KMS-11 (cell line): Measurements from ENCODE around the gene ERO1B.

Experiments
- H2AFZ ChIP-seq: fragments of 200-600 bp; sonication (generic); 2 replicates; pipeline ENCODE4 v1.6.1; 2016; ENCODE audit warnings: antibody characterized with exemption, mixed run types, low read depth
- H3K27ac ChIP-seq: fragments of 200-600 bp; sonication (generic); 2 replicates; pipeline ENCODE4 v1.6.1; 2016; ENCODE audit warnings: mild to moderate bottlenecking, mixed run types
- H3K27me3 ChIP-seq: fragments of 200-600 bp; sonication (generic); 2 replicates; pipeline ENCODE4 v1.6.1; 2017; ENCODE audit warnings: mild to moderate bottlenecking, low read depth, mixed run types, moderate library complexity; ENCODE audit not compliant: insufficient read depth
- H3K36me3 ChIP-seq: fragments of 200-600 bp; sonication (generic); 2 replicates; pipeline ENCODE4 v1.6.1; 2017; ENCODE audit warnings: mild to moderate bottlenecking, mixed run types; ENCODE audit not compliant: insufficient read depth
- H3K4me1 ChIP-seq: fragments of 200-600 bp; sonication (generic); 2 replicates; pipeline ENCODE4 v1.6.1; 2016; ENCODE audit warnings: mild to moderate bottlenecking, low read depth, mixed run types; ENCODE audit not compliant: poor library complexity, severe bottlenecking
- H3K4me2 ChIP-seq: fragments of 200-600 bp; sonication (generic); 2 replicates; pipeline ENCODE4 v1.7.0; 2016; ENCODE audit warnings: mild to moderate bottlenecking, mixed run types
- H3K4me3 ChIP-seq: fragments of 200-600 bp; sonication (generic); IDR thresholded peaks from 2 replicates; pipeline ENCODE4 v1.6.1; 2017; ENCODE audit warnings: low read depth, low read length, mixed read lengths; ENCODE audit not compliant: insufficient read depth
- H3K79me2 ChIP-seq: fragments of 200-600 bp; sonication (generic); 2 replicates; pipeline ENCODE4 v1.6.1; 2016; ENCODE audit warnings: low read depth, mixed run types; ENCODE audit not compliant: insufficient read depth
- H3K9ac ChIP-seq: fragments of 200-600 bp; sonication (generic); 2 replicates; pipeline ENCODE4 v1.6.1; 2016; ENCODE audit warnings: mild to moderate bottlenecking, mixed run types
- H4K20me1 ChIP-seq: fragments of 200-600 bp; sonication (generic); 2 replicates; pipeline ENCODE4 v1.6.1; 2016; ENCODE audit warnings: mild to moderate bottlenecking, mixed run types; ENCODE audit not compliant: insufficient read depth
- TF ChIP-seq, protein P1 (sequence below): fragments of 200-600 bp; sonication (generic); conservative IDR thresholded peaks from 2 replicates; pipeline ENCODE4 v1.6.1; 2017; ENCODE audit warnings: low read depth, mild to moderate bottlenecking, antibody characterized with exemption, low read length, moderate library complexity, mixed read lengths

The ERO1B gene

DNA sequence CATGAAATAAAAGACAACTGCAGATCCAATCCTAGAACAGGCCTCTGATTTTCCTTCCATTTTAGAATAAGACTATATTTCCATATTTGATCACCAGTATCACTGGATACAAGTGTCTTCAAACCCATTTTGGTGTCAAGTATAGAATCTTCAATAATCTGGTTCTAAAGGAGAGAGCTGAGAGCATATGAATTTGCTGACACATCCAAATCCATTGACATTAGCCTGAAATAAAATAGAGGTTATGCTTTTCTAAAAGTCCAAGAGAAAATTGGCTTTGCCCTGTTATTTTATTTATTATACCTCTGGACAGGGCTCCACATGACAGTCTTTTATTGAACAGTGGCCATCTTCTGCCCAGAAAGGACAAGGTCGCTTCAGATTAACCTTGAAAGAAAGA is 28.6 kb downstream of the ERO1B start:
- H3K27ac ChIP-seq, result no peak overlapping the region
- H2AFZ ChIP-seq, result no peak overlapping the region
- no peak overlapping the region for H3K9ac ChIP-seq
- H4K20me1 ChIP-seq, result no peaks in the 10 kb centered on the region
- H3K4me1 ChIP-seq, result peaks cover 8% of the 10 kb centered on the region
- H3K79me2 ChIP-seq, result no peaks in the 10 kb centered on the region
- H3K4me2 ChIP-seq, result no peak overlapping the region
- no peak overlapping the region for H3K4me3 ChIP-seq
- H3K27me3 ChIP-seq, result no peaks in the 10 kb centered on the region
- H3K36me3 ChIP-seq, result no peaks in the 10 kb centered on the region
- TF ChIP-seq, protein P1, sequence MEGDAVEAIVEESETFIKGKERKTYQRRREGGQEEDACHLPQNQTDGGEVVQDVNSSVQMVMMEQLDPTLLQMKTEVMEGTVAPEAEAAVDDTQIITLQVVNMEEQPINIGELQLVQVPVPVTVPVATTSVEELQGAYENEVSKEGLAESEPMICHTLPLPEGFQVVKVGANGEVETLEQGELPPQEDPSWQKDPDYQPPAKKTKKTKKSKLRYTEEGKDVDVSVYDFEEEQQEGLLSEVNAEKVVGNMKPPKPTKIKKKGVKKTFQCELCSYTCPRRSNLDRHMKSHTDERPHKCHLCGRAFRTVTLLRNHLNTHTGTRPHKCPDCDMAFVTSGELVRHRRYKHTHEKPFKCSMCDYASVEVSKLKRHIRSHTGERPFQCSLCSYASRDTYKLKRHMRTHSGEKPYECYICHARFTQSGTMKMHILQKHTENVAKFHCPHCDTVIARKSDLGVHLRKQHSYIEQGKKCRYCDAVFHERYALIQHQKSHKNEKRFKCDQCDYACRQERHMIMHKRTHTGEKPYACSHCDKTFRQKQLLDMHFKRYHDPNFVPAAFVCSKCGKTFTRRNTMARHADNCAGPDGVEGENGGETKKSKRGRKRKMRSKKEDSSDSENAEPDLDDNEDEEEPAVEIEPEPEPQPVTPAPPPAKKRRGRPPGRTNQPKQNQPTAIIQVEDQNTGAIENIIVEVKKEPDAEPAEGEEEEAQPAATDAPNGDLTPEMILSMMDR, result no peak

DNA sequence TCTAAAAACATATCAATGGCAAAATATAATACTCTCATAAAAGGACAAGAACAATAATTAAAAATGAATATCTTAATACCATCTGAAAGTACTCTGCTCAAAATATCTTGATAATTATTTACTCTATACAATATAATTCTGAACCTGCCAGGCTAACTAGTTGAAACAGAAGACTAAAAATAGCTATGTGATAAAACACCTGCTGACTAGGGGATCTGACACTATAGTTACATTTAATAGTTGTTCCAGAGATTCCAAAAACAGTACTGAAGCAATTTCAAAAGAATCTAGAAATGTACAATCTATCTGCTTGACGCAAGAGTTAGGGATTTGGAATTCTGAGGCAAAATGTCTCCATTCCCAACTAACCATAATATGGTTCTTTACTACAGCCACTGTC is 30.2 kb downstream of the ERO1B start:
- H3K79me2 ChIP-seq, result no peaks in the 10 kb centered on the region
- no peak overlapping the region for H3K4me2 ChIP-seq
- peaks cover 8% of the 10 kb centered on the region for H3K4me1 ChIP-seq
- TF ChIP-seq, protein P1, result no peak
- no peaks in the 10 kb centered on the region for H3K27me3 ChIP-seq
- H3K27ac ChIP-seq, result no peak overlapping the region
- no peak overlapping the region for H2AFZ ChIP-seq
- H3K9ac ChIP-seq, result no peak overlapping the region
- no peak overlapping the region for H3K4me3 ChIP-seq
- H3K36me3 ChIP-seq, result no peaks in the 10 kb centered on the region
- no peaks in the 10 kb centered on the region for H4K20me1 ChIP-seq

DNA sequence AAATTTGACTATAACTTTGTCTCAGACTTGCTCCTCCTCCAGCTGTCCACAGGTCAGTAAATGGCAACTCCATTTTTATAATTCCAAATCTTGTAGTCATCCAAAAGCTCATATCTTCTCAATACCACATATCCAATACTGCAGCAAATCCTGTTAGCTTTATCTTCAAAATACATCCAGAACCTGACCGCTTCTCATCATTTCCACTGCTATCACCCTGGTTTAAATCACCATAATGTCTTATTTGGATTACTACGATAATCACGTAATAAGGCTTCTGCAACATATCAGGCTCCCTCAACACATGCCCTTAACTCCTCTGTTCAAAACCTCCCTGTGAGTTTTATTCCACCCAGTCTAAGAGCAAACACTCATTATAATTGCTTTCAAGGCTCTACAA is 34.5 kb downstream of the ERO1B start:
- H3K27me3 ChIP-seq, result no peaks in the 10 kb centered on the region
- H3K27ac ChIP-seq, result no peak overlapping the region
- H4K20me1 ChIP-seq, result no peaks in the 10 kb centered on the region
- no peak overlapping the region for H3K4me2 ChIP-seq
- peaks cover 8% of the 10 kb centered on the region for H3K4me1 ChIP-seq
- no peak overlapping the region for H2AFZ ChIP-seq
- no peak overlapping the region for H3K9ac ChIP-seq
- no peak overlapping the region for H3K4me3 ChIP-seq
- no peaks in the 10 kb centered on the region for H3K36me3 ChIP-seq
- TF ChIP-seq, protein P1, result no peak
- no peaks in the 10 kb centered on the region for H3K79me2 ChIP-seq

DNA sequence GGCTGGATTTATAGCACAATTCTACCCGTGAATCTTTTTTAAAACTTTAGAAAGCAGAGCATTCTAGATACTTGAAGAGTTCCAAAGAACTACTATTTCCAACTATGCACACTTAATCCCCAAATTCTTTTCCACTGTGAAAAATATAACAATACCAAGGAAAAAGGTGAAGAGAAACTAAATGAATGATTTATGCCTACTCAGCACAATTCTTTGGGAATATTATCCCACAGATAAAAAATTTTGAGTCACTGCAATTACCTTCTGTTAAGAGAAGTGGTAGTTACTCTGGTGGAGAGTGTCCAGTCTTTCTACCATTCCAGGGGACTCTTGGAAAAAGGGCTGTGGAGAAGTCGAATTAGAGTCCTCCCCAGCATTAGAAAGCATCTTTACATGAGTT is 39.2 kb downstream of the ERO1B start:
- no peak overlapping the region for H3K4me3 ChIP-seq
- H4K20me1 ChIP-seq, result no peaks in the 10 kb centered on the region
- H3K36me3 ChIP-seq, result no peaks in the 10 kb centered on the region
- H2AFZ ChIP-seq, result no peak overlapping the region
- TF ChIP-seq, protein P1, result no peak
- no peak overlapping the region for H3K9ac ChIP-seq
- no peak overlapping the region for H3K4me2 ChIP-seq
- no peak overlapping the region for H3K27ac ChIP-seq
- no peaks in the 10 kb centered on the region for H3K79me2 ChIP-seq
- no peaks in the 10 kb centered on the region for H3K27me3 ChIP-seq
- no peaks in the 10 kb centered on the region for H3K4me1 ChIP-seq
